DOHH2 (cell line): Measurements from ENCODE around the gene CD248.

Experiments used
- CTCF ChIP-seq: fragments of 200-600 bp; sonication (generic); IDR thresholded peaks from one replicate; pipeline ENCODE4 v1.5.1; 2014; ENCODE audit warnings: antibody characterized with exemption, mild to moderate bottlenecking, low read depth, low read length; ENCODE audit not compliant: poor library complexity, severe bottlenecking
- EZH2phosphoT487 ChIP-seq: fragments of 200-600 bp; sonication (generic); IDR thresholded peaks from 2 replicates; pipeline ENCODE4 v1.6.1; 2017; ENCODE audit warnings: borderline replicate concordance, mild to moderate bottlenecking, antibody characterized with exemption, low read length, moderate library complexity, mixed read lengths

DNA sequence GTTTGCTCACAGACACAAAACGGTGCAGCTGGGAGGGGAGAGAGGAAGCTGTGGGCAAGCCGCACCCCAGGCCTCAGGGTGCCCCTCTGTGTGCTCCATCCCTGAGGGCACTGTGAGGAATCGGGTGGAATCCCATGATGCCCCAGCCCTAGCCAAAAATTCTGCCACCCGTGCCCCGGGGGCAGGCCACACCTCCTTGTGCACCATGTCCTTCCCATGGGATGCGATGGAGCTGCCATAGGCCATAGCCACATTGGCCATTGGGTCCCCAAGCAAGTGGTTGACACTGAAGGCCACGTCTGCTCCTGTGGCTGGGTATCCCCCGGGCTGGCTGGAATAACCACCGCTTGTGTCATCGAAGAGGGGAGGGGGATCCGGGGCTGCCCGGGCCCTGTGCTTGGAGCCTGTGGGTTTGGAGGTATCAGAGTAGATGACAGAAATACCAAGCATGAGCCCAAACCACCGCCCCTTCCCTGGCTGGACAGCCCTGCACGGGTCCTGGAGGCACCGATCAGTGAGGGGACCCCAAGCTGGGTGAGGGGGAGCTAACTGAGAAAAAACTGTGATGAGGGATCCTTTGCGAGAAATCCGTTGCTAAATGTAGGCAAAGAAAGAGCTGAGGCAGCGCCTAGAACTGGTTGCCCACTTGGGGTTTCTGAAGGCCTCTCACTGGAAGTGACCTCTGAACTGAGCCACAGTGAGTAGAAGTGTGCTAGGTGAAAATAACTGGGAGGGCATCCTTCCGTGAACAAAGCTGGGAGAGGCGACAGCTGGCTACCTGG lies 28.8 kb downstream of the CD248 start:
- TF ChIP-seq CTCF (no peak), EZH2phosphoT487 (no peak)
